ENCODE results near the gene BCKDK.
"Not testable (repeated sequence)": the region's sequence is repeated elsewhere in the genome, so short reads cannot be mapped to it uniquely, and the experiment has no call there.

BCKDK gene

GRCh38 chr16:31129568-31130335 is 21.6 kb downstream of the BCKDK start:
- ATAC-seq: no peak

GRCh38 chr16:31130336-31130891 is 22.2 kb downstream of the BCKDK start:
- no peak for ATAC-seq

GRCh38 chr16:31130899-31131298 is 22.7 kb downstream of the BCKDK start:
- no peak for ATAC-seq

- no peak for ATAC-seq
Measured at GRCh38 chr16:31131416-31131815, 23.2 kb downstream of the BCKDK start.

- no peak for ATAC-seq
Measured at GRCh38 chr16:31131841-31132271, 23.7 kb downstream of the BCKDK start.

- ATAC-seq: no peak
Measured at GRCh38 chr16:31132303-31132979, 24.3 kb downstream of the BCKDK start.

- ATAC-seq: no peak
Measured at GRCh38 chr16:31133046-31133501, 24.9 kb downstream of the BCKDK start.

- no peak for ATAC-seq
Measured at GRCh38 chr16:31134091-31134571, 25.9 kb downstream of the BCKDK start.

GRCh38 chr16:31134625-31135534 is 26.7 kb downstream of the BCKDK start:
- ATAC-seq: no peak

GRCh38 chr16:31135535-31136286 is 27.5 kb downstream of the BCKDK start, which contains the start of gene PRSS8:
Gene PRSS8, minus strand, starts transcription at chr16:31135727. Its CDS starts 229 bp downstream, at chr16:31135498.
- no peak for ATAC-seq

- no peak for ATAC-seq
Measured at GRCh38 chr16:31136287-31136662, 28.1 kb downstream of the BCKDK start.

GRCh38 chr16:31136822-31137499 is 28.8 kb downstream of the BCKDK start:
- not testable (repeated sequence) for ATAC-seq

- no peak for ATAC-seq
Measured at GRCh38 chr16:31138621-31139578, 30.7 kb downstream of the BCKDK start.

GRCh38 chr16:31141071-31141469 is 32.9 kb downstream of the BCKDK start:
- ATAC-seq: not testable (repeated sequence)

GRCh38 chr16:31141489-31142108 is 33.4 kb downstream of the BCKDK start:
- no peak for ATAC-seq

GRCh38 chr16:31142109-31143010 is 34.2 kb downstream of the BCKDK start:
- ATAC-seq: peak; percentile 87 to 88

GRCh38 chr16:31143011-31143693 is 35.0 kb downstream of the BCKDK start:
- no peak for ATAC-seq

Measured in activated CD4-positive, CD25-positive, alpha-beta regulatory T cell treated with anti-CD3 and anti-CD28 coated beads, Interleukin-2, amount 50 U/mL, for 24 hours (primary cell).